ENCODE data around the gene IPO7. TPM values are rescaled to one million over a fixed set of nuclear protein-coding genes. Genes with fewer than 3 reads are reported as not detected.

The IPO7 gene
- polyA plus RNA-seq, 1 donor (not counting 4 experiments of a cell fraction or from before 2014, with no cell fraction given): 115 TPM

DNA sequence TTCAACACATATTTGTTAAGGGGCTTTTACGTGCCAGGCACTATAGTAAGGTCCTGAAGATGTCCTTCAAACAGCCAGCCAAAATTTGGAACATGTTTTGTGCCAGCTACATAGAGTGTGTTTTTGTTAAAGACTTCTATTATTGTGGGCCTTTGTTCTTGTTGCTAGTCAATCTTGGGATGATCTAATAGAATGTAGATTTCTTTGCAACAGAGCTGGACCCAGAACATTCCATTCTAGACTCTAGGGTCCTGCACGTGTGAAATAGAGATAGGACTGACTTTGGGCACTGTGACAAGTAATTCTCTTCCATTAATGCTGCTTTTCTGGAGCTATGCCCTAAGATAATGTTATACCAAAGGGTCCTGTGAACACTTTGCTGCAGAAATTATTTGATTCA, 16.9 kb upstream of the IPO7 start:
- H2AFZ ChIP-seq (ENCODE audit: control insufficient read depth, low read length): no peak overlapping the region
- FAIRE-seq: no peak
- TF ChIP-seq, protein P1, sequence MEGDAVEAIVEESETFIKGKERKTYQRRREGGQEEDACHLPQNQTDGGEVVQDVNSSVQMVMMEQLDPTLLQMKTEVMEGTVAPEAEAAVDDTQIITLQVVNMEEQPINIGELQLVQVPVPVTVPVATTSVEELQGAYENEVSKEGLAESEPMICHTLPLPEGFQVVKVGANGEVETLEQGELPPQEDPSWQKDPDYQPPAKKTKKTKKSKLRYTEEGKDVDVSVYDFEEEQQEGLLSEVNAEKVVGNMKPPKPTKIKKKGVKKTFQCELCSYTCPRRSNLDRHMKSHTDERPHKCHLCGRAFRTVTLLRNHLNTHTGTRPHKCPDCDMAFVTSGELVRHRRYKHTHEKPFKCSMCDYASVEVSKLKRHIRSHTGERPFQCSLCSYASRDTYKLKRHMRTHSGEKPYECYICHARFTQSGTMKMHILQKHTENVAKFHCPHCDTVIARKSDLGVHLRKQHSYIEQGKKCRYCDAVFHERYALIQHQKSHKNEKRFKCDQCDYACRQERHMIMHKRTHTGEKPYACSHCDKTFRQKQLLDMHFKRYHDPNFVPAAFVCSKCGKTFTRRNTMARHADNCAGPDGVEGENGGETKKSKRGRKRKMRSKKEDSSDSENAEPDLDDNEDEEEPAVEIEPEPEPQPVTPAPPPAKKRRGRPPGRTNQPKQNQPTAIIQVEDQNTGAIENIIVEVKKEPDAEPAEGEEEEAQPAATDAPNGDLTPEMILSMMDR (optimal IDR thresholded peaks at IDR 0.05 in 1 of 3, IDR thresholded peaks at IDR 0.05 in 1 of 3, conservative IDR thresholded peaks at IDR 0.05 in 1 of 3; ENCODE audit: extremely low read depth in 1 of 3, insufficient read depth in 2 of 3, low read length in 3 of 3): no peak
- TF ChIP-seq EZH2 (IDR thresholded peaks at IDR 0.05; ENCODE audit: low read length): no peak
- no peak overlapping the region for H3K4me2 ChIP-seq (ENCODE audit: control insufficient read depth, extremely low read depth, insufficient read depth, low read depth, low read length)
- no peak overlapping the region for H3K27ac ChIP-seq (ENCODE audit: control insufficient read depth, insufficient read depth, low read length)
- H3K9me3 ChIP-seq (ENCODE audit: control insufficient read depth, low read depth, low read length): no peaks in the 10 kb centered on the region
- H3K27me3 ChIP-seq (ENCODE audit: control insufficient read depth, extremely low read depth, insufficient read depth, low read length): no peaks in the 10 kb centered on the region
- no peak overlapping the region for H3K9ac ChIP-seq (ENCODE audit: control insufficient read depth, extremely low read depth, insufficient read depth, low read length)
- dilution Hi-C loops (cut with MboI; ENCODE audit: extremely low pct_ligation_motif_present, low sequenced_read_pairs): no loop called here
- H4K20me1 ChIP-seq (ENCODE audit: control insufficient read depth, extremely low read depth, insufficient read depth, low read length): no peaks in the 10 kb centered on the region
- no peak for DNase-seq (ENCODE audit: low read depth, low spot score)
- no peaks in the 10 kb centered on the region for H3K36me3 ChIP-seq (ENCODE audit: control insufficient read depth in 2 of 2, extremely low read depth in 1 of 2, insufficient read depth in 2 of 2, low read length in 2 of 2)
- H3K9me1 ChIP-seq (ENCODE audit: control insufficient read depth, extremely low read depth, insufficient read depth, low read length): no peaks in the 10 kb centered on the region
- no peaks in the 10 kb centered on the region for H3K79me2 ChIP-seq (ENCODE audit: control insufficient read depth, insufficient read depth, low read length)
- H3K4me3 ChIP-seq (ENCODE audit: control insufficient read depth in 2 of 3, extremely low read depth in 1 of 3, insufficient read depth in 2 of 3, low read depth in 1 of 3, low read length in 3 of 3): no peak overlapping the region
- peaks cover 22% of the 10 kb centered on the region for H3K4me1 ChIP-seq (ENCODE audit: control insufficient read depth, extremely low read depth, insufficient read depth, low read length)

DNA sequence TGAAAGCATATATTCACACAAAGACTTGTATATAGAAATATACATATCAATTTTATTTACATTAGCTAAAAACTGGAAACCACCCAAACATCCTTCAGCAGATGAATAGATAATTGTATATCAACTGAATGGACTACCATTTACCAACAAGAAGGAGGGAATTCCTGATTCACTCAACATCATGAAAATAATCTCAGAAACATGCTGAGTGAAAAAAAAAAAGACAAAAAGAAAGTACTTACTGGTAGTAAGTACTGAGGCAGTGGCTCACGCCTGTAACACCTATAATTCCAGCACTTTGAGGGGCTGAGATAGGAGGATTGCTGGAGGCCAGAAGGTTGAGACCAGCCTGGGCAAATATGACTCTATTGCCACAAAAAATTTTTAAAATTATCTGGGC, 7.4 kb upstream of the IPO7 start:
- Histone ChIP-seq H3K4me2 (ENCODE audit: control insufficient read depth, extremely low read depth, insufficient read depth, low read depth, low read length) (no peak overlapping the region), H3K4me1 (ENCODE audit: control insufficient read depth, extremely low read depth, insufficient read depth, low read length) (peaks cover 5% of the 10 kb centered on the region), H3K27me3 (ENCODE audit: control insufficient read depth, extremely low read depth, insufficient read depth, low read length) (no peaks in the 10 kb centered on the region), H3K9ac (ENCODE audit: control insufficient read depth, extremely low read depth, insufficient read depth, low read length) (no peak overlapping the region), H3K4me3 (ENCODE audit: control insufficient read depth in 2 of 3, extremely low read depth in 1 of 3, insufficient read depth in 2 of 3, low read depth in 1 of 3, low read length in 3 of 3) (no peak overlapping the region), H3K9me3 (ENCODE audit: control insufficient read depth, low read depth, low read length) (no peaks in the 10 kb centered on the region), H3K27ac (ENCODE audit: control insufficient read depth, insufficient read depth, low read length) (no peak overlapping the region), H3K79me2 (ENCODE audit: control insufficient read depth, insufficient read depth, low read length) (no peaks in the 10 kb centered on the region), H3K9me1 (ENCODE audit: control insufficient read depth, extremely low read depth, insufficient read depth, low read length) (no peaks in the 10 kb centered on the region), H4K20me1 (ENCODE audit: control insufficient read depth, extremely low read depth, insufficient read depth, low read length) (no peaks in the 10 kb centered on the region), H3K36me3 (ENCODE audit: control insufficient read depth in 2 of 2, extremely low read depth in 1 of 2, insufficient read depth in 2 of 2, low read length in 2 of 2) (no peaks in the 10 kb centered on the region), H2AFZ (ENCODE audit: control insufficient read depth, low read length) (no peak overlapping the region)
- FAIRE-seq (no peak), DNase-seq (ENCODE audit: low read depth, low spot score) (no peak)
- no peak for TF ChIP-seq EZH2 (IDR thresholded peaks at IDR 0.05; ENCODE audit: low read length)
- TF ChIP-seq, protein P1 (optimal IDR thresholded peaks at IDR 0.05 in 1 of 3, IDR thresholded peaks at IDR 0.05 in 1 of 3, conservative IDR thresholded peaks at IDR 0.05 in 1 of 3; ENCODE audit: extremely low read depth in 1 of 3, insufficient read depth in 2 of 3, low read length in 3 of 3): no peak
- dilution Hi-C loops (cut with MboI; ENCODE audit: extremely low pct_ligation_motif_present, low sequenced_read_pairs): no loop called here

Data from keratinocyte (primary cell).